NOMO-1 treated with dmso at 0.1 percent for 144 hours (cell line): Measurements from ENCODE around the gene PCSK1.
"Not testable (repeated sequence)": the region's sequence is repeated elsewhere in the genome, so short reads cannot be mapped to it uniquely, and the experiment has no call there.

Source experiments
- DNase-seq: peaks from one replicate; lab custom pipeline; 2025; ENCODE audit not compliant: unreplicated experiment; lab: John Stamatoyannopoulos, UW

Gene PCSK1

GRCh38 chr5:96427824-96428223, 5.2 kb downstream of the PCSK1 start:
- no peak for DNase-seq

DNA sequence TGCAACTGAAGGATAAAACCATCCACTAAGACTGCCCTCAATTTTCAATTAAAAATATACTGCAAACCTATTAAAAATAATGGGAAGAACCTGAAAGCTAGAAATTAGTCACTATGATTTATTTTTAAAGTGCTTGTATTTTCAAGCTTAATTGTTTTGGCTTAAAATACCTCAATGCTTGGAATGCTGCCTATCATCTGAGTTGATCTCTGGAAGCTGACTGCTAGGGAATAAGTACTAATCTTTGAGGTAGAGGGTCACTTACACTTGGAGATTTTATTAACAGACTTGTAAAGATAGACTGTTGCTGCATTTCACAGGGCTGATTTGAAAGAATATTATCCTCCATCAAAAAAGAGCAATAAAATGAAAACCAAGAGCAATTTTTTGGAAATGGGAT, 6.2 kb downstream of the PCSK1 start:
- no peak for DNase-seq

- no peak for DNase-seq
Measured at GRCh38 chr5:96425443-96425842, 7.6 kb downstream of the PCSK1 start.

- DNase-seq = no peak
Measured at GRCh38 chr5:96415897-96416296, 17.2 kb downstream of the PCSK1 start.

- no peak for DNase-seq
Measured at GRCh38 chr5:96412868-96413449, 20.1 kb downstream of the PCSK1 start.

- no peak for DNase-seq
Measured at GRCh38 chr5:96410013-96410412, 23.0 kb downstream of the PCSK1 start.

DNA sequence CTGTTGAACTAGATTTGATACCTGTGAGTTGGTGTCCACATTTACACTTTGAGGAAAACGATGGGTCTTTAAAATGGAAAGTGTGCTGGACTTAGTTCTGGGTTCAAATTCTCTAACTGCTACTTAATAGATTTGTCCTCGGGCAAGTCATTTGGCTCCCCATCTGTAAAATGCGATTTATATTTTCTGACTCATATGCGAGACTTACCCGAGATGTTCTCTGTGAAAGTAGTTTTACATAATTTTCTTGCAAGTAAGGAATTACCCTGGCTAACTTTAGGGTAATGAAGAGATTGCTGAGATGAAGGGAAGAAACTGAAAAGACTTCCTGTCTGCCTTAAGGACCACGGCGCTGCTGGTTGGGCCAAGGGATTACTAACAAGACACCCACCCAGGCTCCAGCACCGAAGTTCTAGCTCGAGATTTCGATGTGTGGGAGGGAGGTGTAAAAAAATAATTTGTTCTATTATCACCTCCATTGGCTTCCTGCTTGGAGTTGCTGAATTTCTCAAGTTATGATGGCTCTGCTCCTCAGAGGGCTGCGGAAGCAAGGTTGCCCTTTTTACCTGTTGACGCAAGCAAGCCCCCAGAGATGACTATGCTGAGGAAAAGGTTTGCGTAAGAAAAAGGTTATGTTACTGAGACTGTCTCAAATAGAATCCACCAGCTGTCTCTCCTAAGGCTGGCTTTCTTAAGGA, 24.1 kb downstream of the PCSK1 start:
- DNase-seq = no peak

GRCh38 chr5:96408210-96408777, 24.8 kb downstream of the PCSK1 start:
- DNase-seq = no peak

DNA sequence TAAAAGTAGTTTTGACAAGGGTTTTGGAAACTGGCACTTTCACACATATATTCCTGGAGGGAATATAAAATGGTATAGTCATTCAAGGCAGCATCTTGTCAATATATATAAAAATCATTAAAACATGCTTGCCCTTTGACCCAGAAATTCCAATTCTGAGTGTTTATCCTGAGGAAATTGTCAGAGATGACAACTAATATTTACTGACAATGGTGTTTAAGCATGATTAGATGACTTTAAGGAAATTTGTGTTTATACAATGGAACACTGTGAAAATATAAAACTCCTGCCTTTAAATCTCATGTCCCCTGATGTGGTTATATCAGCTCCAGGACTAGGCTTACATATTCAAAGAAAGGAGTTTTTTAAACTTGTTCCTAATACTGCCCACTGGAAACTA, 25.6 kb downstream of the PCSK1 start:
- no peak for DNase-seq

GRCh38 chr5:96404191-96404867, 28.7 kb downstream of the PCSK1 start:
- no peak for DNase-seq

- DNase-seq = no peak
Measured at GRCh38 chr5:96402500-96402899, 30.5 kb downstream of the PCSK1 start.

GRCh38 chr5:96396878-96397277, 36.2 kb downstream of the PCSK1 start:
- no peak for DNase-seq

DNA sequence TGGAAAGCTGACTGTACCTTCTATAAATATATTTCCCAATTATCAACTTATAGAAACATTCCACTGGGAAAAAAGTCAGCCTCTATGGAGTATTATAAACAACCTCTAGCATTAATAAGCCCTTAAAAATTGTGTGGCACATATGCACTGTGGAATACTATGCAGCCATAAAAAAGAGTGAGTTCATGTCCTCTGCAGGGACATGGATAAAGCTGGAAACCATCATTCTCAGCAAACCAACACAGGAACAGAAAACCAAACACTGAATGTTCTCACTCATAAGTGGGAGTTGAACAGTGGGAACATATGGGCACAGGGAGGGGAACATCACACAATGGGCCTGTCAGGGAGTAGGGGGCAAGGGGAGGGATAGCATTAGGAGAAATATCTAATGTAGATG, 37.8 kb downstream of the PCSK1 start:
- not testable (repeated sequence) for DNase-seq

GRCh38 chr5:96391921-96392320, 41.1 kb downstream of the PCSK1 start:
- no peak for DNase-seq

- no peak for DNase-seq
Measured at GRCh38 chr5:96388176-96388575, 44.9 kb downstream of the PCSK1 start.

DNA sequence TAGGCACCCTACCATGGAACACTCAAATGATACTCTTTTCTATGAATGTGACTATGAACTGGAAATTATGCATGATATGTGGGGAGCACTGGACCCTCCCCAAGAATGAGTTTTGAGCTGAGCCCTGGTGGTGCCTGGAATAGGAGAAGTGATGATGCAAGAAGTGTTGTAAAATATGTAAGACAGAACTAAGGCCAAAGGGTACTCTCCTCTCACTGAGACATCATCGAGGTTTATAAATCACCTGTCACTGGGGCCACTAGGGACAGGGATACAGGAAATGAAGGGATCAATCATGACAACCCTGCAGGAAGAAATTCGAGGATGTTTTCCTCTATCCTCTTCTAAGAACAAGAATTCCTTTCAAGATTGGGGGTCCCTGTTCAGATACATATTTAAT, 45.4 kb downstream of the PCSK1 start:
- DNase-seq = no peak

DNA sequence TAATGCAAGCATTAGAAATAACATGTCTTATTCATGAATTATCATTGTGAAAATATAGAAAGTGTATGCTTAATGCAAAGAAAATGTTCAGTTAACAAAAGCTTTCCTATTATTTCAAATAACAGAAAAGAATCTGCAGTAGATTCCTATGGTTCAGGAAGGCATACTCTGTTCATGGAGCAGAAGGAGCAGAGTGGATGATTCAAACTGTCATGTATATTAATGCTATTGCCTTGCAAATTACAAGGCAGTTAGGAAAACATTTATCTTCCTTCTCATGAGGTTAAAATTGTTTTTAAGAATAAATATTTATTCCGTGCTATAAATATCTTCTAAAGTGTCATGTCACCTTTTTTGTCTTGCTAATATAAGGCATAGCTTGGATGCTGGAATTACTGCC, 47.5 kb downstream of the PCSK1 start:
- DNase-seq = no peak

DNA sequence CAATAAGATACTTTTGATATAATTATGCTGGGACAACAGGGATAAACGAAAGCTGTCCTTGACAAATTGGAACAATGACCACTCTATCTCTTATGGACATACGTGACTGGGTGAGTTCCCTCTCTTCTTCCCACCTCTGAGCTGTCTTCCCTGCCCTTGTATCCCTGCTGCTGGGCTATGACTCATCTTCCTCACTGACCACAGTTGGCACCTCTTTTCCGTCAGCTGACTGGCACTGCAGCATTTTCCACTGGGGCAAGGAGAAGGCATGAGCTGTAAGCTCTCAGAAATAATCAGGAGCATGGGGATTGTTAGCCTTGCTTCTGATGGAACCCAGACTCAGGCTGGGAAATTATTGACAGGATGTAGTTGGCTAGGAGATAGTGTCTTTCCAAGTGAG, 48.7 kb downstream of the PCSK1 start:
- no peak for DNase-seq

- DNase-seq = no peak
Measured at GRCh38 chr5:96381526-96381925, 51.5 kb downstream of the PCSK1 start.

- no peak for DNase-seq
Measured at GRCh38 chr5:96379896-96380295, 53.2 kb downstream of the PCSK1 start.

DNA sequence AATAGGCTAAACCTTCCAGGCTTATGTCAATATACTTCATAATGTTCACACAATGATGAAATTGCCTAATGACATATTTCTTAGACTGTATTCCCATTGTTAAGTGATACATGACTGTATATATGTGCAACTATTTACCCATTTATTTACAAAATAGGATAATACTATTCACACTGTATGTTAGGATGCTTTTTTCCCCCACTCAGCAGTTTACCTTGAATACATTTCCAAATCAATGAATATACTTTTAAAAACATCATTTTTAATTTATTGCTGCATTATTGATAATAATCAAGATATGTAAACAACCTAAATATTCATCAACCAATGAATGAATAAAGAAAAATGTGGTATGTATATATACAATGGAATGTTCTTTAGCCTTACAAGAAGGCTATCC, 55.5 kb downstream of the PCSK1 start:
- DNase-seq = no peak

DNA sequence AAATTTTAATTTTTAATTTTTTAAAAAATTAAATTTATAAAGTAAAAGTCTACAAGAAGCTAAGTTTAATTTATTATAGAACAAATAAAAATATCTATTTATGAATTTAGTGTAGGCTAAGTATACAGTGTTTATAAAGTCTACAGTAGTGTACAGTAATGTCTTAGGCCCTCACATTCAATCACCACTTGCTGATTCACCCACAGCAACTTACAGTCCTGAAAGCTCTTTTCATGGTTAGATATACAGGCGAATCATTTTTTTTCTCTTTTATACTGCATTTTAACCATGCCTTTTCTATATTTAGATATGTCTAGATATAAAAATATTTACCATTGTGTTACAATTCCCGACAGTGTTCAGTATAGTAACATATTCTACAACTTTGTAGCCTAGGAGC, 55.9 kb downstream of the PCSK1 start:
- DNase-seq = no peak
